Activated CD8-positive, alpha-beta memory T cell treated with anti-CD3 and anti-CD28 coated beads, Interleukin-2, amount 50 U/mL, for 4 hours (primary cell): ENCODE results near the gene POP4.
"Not testable (repeated sequence)": the region's sequence is repeated elsewhere in the genome, so short reads cannot be mapped to it uniquely, and the experiment has no call there.

Source experiments
- DNase-seq: peaks from one replicate; pipeline ENCODE4 v3.0.0-alpha.2; 2020

The POP4 gene

DNA sequence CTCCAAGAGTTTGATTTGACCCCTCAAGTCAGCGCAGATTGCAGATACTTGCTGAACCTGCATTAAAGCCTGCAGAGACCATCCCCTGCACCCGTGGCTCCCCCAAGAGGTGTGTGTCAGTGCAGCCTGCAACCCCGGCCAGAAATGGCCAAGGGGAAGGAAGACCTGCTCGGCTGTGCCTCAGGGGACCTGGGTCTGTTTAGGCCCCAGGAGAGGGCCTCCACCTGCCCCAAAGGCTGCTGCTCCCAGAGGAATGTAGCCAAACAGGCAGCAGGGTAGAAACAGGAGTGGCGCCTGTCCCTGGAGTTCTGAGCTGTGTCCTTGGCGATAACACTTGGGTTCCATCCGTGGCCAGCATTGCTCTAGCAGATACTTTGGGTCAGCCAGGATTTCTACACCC lies 8.0 kb downstream of the POP4 start:
- no peak for DNase-seq

DNA sequence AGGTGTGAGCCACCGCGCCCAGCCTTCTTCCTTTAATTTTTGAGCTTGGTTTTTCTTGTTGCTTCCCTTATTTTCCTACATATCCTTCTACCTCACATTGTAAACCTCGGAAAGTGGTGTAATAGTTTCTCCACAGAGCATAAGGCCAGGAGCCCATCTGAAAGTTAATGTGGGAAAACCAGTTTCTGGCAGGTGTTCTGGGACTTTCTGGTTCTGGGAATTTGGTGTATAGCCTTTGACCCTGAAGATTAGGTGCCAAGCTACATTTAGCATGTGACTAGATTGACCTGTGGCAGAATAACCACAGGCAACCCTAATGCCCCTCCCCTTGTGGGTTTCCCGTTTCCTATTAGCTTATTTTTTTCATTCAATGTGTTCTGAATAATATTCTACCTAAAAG lies 8.7 kb downstream of the POP4 start:
- DNase-seq, result no peak

DNA sequence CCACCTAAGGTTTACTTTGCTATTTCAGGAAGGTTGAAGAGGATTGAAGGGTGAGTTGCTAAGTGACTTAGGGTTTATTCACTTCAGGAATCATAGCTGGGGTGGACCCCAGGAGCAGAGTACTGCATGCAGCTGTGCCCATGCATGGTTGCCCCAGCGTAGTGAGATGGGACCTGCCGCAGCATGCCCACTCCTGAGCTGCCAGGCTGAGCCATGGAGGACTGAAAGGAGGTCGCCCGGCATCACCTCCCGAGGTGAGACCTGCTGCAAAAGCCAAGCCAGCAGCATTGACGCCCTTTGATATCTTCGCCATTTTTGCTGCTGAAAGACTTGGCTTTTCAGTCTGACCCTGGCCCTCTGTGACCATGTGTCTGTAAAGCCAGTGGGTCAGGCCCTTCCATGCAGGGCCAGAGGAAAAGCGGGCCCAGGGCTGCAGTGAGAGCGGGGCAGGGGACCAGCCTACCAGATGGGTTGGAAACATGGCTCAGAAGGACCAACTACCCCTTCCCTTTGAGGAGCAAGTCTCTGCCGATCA lies 9.9 kb downstream of the POP4 start:
- DNase-seq, result no peak

DNA sequence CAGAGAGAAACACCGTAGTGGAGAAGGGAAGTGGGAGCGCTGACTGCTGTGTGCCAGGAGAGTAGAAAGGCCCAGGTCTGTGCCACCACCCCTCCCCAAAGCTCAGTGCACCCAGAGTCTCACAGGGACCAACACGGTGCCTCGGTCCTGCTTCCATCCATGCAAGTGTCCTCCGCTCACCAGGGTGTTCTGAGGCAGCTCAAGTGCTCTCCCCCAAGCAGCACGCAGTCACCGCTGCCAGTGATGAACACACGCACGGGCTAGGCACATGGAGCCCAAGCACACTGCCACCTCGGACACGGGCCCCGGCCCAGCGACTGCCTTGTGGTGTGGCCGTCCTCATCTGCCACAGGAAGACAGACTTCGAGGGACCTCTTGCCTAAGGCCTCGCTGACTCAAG lies 10.5 kb downstream of the POP4 start:
- DNase-seq, result no peak

DNA sequence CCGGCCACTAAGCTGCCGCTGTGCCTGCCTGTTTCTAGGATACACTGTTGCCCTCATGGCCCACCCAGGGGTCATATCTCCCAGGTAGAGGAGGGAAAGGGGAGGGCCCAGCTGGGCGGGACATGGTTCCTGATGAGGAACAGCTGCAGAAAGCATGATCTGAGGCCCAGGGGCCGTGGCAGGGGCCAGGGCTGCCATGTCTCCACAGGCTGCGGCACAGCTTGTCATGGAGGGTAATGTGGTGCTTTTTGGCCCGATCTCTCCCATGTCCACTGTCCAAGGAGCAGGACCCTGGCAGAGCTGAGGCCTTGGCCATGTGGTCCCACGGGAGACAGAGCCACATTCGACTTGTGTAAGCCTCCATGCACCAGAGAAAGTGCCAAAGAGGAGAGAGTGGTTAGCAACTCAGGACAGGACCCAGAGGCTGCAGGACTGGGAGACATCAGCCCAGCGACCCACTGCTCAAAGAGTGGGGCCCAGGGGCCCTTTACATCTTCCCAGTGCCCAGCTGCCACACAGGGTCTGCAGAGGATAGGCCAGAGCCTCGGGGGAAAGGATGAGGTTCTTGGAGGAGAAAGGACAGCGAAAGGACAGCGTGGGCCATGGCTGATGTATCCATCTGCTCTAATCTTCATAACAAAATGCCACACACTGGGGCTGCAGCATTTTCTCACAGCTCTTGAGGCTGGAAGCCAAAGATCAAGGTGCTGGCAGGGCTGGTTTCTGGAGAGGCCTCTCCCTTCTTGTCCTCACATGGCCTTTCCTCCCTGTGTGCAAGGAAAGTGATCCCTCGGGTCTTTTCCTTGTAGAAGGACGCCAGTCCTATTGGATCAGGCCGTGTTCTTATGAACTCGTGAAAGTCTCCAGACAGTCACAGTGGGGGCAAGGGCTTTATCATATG lies 11.5 kb downstream of the POP4 start:
- no peak for DNase-seq

DNA sequence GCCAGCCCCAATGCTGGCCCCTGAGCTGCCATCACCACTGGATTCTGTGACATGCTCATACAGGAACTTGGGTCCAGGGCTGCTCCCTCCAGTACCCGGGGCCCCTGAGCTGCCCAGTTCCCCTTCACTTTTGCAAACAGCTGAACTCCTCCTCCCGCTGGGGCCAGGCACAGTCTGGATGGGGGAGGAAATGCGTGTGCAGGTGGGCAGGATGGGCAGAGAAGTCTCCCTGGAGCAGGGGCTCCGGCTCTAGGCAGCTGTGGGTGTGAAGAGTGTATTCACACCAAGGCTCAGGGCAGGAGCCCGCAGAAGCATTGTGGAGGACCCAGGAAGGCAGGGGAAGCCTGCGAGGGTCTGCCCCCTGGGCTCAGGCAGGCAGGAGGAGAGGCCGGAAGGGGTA lies 12.4 kb downstream of the POP4 start:
- DNase-seq, result no peak

DNA sequence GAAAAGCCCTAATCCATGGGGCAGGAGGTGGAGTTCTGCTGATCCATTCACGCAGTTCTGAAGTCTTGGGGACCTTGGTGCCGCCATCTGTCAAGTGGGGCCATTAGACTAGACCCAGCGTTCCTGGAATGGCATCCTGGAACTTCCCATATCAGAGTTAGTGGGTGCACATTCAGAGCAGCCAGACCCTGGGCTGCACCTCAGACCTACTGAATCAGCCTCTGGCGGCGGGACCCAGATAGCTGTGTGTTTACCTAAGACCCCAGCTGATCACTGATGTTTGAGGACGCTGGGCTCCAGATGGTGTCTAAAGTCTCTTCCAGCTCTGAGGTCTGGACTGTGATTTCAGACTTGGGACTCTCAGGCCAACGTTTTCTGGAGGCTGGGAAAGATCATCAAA lies 12.8 kb downstream of the POP4 start:
- DNase-seq, result no peak

DNA sequence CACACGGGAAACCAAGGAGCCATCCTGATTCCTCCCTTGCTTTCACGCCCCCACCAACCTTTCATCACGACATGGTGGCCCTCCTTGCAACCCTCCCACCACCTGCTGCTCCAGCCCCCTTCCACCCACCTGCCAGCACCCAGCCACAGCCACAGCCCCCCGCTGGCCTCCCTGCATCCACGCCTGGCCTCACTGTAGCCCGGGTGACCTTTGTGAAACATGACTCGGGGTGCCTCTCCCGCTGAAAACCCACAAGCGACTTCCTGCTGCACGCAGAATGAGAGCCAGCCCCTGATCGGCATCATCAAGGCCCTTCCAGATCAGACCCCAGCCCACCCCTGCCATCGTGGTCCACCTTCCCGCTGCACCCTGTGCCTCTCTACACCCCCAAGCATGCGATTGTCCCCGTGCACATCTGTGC lies 14.9 kb downstream of the POP4 start:
- peak; percentile 57 for DNase-seq

DNA sequence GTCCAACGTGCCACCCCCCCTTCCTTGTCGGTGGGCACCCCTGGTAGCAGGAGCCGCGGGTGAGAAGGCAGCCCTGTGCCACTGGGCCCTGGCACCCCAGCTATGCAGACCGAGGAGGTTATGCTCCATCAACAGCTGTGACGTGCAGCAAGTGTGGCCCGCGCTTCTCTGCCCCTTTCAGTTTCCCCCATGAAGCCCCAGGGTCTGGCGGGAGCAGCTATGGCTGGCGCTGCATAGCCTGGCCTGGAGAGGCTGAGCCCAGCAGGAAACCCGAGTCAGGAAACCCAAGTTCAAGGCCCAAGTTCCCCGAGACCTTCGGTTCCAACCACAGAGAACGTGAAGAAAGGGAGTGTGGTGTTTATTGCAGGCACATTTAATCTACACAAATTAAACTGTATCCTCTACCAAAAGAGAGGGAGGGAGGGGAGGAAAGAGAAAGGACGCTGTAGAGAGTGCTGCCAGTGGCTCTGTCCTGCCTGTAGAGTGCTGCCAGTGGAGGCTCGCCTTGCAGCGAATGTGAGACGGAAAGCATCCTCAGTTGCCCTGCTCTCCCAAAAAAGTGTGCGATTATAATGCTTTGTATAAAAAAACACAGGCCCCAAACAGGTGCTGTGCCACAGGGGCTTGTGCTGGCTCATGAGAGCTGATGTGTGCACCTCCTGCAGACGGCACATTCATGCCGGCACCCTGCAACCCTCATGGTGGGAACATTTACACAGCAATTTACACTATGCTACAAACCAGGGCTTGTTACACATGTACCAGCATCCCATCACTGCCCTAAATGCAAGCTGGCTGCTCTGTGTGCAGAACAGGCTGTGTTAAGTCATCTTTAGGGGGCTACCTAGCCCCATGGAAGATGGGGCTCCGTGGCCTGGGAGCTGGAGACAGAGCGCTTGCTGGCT lies 16.3 kb downstream of the POP4 start:
- DNase-seq, result peak; percentile 36

DNA sequence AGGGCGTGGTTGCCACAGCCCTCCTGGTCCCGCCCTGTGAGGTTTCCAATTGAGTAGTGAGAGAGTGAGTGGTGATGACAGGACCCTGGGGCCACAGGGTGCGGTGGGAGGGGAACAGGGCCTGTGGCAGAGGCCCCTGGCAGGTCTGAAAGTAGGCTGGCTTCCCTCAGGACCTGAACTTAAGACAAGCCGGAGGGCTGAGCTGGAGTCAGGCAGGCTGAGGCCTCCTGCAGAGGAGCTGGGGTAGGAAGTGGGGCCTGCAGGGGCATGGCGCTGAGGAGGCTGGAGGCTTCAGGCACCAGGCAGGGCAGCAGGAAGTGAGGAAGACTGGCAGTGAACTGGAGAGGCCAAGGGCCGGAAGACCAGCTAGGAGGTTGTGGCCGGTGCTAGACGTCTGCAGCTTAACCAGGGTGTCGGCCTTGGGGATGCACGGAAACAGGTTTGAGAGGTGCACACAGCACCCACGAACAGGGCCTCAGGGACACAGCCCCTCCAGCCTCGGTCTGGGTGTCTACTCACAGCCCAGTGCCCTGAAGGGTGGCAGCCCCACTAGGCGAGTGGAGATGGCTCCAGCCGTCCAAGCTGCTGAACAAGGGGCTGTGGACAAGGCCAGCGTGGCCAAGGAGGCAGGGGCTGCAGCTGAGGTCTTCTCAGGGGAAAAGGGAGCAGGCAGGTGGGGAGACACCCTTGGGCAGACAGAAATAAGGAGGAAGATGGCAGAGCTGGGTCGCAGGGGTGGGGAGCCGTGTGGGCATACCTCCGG lies 17.8 kb downstream of the POP4 start:
- DNase-seq, result peak; percentile 25

DNA sequence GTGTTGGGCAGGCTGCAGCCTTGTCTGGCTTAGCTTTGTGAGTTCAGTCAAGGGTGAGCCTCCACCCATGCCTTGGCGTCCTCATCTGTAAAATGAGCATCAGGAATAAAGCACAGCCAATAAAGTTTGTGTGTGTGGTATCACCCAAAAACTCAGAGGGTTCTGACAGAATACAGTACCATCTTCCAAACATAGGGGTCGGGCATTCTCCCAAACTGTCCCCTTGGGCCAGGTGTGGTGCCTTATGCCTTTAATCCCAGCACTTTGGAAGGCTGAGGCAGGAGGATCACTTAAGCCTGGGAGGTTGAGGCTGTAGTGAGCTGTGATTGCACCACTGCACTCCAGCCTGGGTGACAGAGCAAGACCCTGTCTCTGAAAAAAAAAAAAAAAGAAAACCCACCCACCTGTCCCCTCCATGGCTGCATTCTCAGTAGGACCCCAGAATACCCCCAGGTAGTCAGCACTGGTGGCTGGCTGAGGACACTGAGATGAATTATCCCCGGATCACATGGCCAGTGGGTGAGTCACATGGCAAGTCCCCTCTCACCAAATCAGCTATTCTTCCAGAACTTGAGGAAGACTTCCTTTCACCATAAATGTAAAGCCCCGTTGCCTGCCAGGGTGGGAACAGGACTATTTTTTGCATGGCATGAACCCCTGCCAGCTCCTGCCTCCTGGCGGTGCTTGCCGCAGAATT lies 18.6 kb downstream of the POP4 start:
- DNase-seq, result no peak

DNA sequence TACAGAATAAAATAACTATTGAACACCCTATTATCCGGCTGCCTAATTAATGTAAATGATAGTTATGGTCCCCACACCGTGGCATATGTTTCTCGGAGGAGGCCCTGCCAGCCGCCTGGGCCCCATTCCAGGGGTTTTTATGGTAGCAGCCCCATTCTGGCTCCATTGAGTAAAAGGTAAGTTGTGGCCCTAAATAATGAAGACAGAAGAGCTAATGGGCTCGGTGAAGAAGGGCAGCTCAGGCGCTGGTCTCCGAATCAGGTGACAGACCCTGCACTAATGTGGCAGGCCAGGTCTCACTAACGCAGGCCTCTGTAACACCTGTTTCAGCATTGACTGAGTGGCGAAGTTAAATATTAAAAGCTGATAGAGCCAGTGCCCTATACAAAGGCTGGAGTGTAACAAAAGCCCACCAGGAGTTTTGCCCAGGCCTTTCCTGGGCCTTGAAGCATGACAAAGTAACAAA lies 19.1 kb downstream of the POP4 start:
- no peak for DNase-seq

DNA sequence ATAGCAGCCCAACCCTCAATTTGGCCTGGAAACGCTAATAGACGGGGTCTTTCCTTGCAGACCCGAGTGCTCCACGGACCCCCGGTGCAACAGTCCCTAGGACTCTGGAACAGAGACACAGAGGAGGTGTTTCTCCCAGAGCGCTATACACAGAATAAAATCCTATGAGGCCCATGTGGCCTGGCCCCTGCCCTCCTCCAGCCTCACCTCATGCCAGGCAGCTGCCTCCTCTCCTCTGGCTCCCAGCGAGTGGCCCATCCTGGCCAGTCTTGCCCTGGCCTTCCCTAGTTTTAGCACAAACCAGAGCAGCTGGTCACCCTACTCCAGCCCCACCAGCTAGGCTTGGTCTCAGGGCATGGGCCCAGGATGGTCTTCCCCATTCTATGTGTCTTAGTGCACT lies 20.3 kb downstream of the POP4 start:
- no peak for DNase-seq

DNA sequence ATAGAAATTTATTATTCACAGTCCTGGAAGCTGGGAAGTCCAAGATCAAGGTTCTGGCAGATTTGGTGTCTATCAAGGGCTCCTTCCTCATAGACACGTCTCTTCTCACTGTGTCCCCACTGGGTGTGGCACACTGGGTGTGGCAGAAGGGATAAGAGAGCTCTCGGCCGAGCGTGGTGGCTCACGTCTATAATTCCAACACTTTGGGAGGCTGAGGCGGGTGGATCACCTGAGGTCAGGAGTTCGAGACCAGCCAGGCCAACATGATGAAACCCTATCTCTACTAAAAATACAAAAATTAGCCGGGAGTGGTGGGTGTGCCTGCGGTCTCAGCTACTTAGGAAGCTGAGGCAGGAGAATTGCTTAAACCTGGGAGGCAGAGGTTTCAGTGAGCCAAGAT lies 20.7 kb downstream of the POP4 start:
- not testable (repeated sequence) for DNase-seq

DNA sequence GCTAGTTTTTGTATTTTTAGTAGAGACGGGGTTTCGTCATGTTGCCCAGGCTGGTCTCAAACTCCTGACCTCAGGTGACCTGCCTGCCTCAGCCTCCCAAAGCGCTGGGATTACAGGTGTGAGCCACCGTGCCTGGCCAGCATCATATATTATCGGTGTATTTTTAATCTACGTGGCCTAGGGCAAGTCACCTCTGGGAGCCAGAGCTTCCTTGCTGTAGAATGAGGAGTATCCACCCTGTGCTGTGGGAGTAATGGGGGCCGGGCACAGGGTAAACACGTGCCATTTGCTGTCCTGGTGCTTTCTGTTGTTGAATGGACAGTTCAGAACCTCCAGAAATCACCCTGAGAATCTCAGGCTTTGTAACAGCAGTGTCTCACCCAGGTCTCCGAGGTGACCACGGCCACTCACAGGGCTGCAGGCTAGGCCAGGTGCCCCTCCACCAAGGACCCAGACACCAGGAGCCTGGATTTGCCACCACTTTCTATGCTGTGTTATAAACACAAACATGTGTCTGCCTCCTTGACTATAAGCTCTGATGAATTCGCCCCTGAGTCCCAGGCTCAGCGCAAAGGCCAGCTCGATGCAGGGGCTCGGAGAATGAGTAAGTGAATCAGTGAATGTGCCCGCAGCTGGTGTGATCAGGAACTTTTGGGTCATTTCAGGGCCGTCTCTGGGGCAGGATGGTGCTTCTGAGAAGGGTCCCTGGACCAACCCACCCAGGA lies 22.7 kb downstream of the POP4 start:
- no peak for DNase-seq

DNA sequence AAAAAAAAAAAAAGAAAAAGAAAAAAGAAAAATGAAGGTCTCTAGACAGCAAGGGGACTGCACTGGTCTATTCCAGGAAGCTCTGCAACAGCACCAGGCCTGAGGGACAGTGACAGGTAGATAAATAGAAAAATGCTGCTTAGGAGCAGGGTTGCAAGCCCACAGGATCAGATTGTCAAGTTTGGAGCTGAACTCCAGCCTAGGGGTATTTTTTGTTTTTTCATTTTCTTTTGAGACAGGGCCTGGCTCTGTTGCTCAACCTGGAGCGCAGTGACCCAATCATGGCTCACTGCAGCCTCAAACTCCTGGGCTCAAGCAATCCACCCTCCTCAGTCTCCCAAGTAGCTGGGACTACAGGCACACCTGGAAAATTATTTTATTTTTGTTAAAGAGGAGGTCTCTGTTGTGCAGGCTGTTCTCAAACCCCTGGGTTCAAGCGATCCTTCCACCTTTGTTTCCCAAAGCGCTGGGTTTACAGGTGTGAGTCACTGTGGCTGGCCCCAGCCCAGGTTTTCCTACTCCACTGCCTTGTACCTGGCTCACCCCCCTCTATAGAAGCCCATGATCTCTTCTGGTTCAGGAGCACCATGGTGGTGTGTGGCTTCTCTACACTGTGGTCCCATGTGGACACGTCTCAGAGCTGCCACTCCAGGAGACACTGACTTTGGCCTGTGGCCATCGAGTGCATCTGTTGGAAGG lies 23.9 kb downstream of the POP4 start:
- peak; percentile 1 for DNase-seq

DNA sequence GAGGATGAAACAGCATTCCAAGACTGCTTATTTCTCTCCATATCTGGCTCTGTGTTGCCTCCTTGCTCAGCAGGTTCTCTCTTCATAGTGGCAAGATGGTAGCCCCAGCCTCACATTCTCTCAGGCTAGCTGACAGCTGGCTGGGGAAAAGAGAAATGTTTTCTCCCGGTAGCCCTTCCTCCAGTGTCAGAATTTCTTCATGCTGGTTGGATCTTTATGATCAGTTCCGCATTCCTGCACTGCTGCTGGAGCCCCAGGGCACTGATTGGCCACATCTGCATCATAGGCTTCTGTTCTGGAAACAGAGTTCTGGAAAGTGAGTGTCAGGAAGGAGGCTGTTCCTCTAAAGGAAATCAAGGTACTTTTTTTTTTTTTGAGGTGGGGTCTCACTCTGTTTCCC lies 24.6 kb downstream of the POP4 start:
- DNase-seq, result no peak

DNA sequence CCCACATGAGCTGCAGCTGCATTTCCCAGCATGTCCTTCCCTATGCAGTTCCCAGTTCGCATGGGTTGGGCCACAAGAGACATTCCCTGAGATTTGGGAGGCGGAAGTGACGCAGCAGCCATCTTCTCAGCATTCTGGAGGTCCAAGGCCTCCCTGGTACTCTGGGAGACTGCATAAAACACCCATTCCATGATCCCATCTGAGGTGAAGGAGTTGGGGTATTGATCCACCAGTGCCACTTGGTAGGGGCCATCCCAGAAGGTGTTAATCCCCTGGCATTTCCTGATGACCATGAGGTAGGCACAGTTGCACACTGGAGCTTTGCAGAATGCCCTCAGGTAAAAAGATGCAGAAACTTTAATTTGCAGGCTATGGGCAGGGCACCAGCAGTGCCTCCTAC lies 25.4 kb downstream of the POP4 start:
- no peak for DNase-seq

DNA sequence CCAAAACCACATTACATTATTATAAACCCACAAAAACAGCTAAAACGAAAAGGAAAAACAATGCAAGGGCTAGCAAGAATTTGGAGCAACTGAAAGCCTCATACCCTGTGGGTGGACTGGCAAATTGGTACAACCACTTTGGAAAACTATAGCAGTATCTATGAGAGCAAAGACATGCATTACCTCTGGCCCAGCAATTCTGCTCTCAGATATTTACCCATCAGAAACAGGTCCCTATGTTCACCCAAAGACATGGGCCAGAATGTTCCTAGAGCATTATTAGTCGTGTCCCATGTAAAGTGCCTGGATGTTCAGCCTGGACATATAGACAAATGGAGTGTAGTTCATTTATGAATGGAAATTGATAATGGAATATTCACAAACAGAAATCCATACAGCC lies 27.9 kb downstream of the POP4 start:
- DNase-seq, result no peak

DNA sequence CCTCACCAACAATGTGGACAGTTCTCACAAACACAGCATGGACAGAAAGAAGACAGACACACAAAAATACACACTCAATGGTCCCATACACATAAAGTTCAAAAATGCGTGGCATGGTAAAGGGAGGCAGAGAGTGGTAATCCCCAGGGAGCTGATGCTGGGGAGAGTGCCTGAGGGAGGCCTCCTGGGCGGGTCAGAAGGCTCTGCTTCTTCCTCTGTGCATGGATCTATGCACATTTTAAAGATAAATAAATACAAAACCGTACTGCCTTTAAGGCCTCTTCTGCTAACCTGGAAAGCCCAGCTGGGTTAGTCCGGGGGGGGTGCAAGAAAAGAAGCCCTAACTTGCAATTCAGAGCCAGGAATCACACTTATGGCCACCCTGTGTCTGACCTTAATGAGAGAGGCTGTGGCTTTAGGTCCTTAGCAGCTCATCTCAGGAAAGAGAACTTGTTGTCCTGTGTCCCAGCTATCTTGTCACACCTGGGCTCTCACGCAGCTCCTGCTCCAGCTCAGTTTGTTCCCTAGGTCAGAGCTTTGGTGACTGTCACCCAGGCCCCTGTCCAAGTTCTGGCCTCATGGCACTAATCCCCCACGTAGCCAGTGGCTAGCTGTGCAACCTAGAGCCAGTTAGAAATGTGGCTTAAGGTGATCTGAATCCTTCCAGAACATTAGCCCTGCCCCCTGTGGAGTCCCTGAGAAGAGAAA lies 28.5 kb downstream of the POP4 start:
- DNase-seq, result no peak
